NOMO-1 treated with DMSO at 0.1 percent for 48 hours (cell line): Measurements from ENCODE around the gene CCDC8.
"Not testable (repeated sequence)": the region's sequence is repeated elsewhere in the genome, so short reads cannot be mapped to it uniquely, and the experiment has no call there.

Source experiments
- DNase-seq: peaks from one replicate; lab custom pipeline; 2025; ENCODE audit not compliant: unreplicated experiment; lab: John Stamatoyannopoulos, UW

Gene CCDC8

DNA sequence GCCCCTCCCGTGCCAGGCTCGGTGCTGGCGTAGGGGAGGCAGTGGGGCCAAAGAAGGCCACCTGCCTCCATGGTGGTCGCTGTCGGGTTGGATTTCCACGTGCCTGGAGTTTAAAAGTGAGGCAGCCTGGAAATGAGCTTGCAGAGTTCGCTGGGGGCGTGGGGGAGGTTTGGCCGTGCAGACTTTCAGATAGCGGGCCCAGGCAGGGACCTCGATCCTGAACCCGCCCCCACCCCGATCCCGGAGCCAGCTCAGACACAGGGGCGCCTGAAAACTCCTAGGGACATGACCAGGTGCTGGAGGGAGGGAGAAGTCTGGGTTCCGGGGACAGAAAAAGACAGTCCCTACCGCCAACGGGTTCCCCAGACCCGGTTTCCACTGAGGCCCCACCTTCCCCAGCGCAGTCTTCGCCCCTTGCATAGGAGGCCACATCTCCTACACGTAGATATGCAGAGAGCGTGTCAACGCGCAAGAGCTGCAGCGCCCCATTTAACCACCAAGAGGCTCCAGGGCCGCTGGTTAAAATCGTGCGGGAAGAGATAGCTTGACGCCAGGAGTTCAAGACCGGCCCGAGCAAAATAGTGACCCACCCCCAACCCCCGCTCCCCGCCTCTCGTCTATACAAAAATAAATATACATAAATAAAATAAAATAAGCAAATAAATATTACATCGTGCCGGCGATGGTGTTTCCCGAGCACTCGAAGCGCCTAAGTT, 8.5 kb downstream of the CCDC8 start:
- DNase-seq, result no peak

DNA sequence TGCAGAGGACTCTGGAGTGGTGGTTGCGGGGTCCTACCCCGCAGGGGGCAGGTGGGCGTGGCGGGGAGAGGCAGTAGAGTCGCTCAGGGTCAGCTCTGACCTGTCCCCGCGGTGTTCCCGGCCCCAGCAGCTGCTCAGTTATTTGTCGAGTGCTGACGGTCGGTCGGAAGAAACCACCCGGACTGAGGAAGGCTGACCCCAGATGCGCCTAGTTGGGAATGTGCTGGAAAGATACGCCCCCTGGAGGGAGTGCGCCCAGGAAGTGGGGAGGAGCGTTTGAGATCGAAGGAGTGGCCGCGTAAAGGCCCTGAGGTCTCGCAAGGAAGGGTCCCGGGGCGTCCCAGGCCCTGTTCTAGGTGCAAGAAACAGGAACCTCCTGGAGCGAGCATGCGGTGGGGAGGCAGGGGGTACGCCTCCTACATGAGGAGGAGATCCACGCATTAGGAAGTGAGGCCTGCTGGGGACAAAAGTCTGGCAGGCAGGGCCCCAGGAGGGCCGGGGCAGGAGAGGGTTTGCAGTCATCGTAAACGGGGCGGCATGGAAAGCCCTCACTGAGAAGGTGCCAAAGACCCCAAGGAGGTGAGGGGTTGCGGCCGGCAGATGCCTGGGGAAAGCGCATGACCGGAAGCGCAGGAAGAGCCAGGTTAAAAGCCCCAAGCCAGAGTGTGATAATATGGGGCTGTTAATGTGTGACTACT, 9.2 kb downstream of the CCDC8 start:
- DNase-seq, result no peak

GRCh38 chr19:46402725-46403124, 10.6 kb downstream of the CCDC8 start:
- DNase-seq, result no peak

DNA sequence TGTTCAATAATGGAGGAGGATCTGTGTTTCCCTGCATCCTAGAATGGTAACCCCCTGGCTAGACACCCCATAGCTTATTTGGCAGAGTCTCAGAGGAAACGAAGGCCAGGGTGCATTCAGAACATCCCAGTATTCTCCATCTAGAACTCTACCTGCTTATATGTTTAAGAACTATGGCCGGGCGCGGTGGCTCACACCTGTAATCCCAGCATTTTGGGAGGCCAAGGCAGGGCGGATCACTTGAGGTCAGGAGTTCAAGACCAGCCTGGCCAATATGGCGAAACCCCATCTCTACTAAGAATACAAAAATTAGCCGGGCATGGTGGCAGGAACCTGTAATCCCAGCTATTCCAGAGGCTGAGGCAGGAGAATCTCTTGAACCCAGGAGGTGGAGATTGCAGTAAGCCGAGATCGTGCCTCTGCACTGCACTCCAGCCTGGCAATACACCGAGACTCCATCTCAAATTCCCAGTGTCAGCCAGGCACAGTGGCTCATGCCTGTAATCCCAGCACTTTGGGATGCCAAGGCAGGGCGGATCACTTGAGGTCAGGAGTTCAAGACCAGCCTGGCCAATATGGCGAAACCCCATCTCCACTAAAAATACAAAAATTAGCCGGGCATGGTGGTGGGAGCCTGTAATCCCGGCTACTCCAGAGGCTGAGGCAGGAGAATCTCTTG, 15.4 kb downstream of the CCDC8 start:
- not testable (repeated sequence) for DNase-seq

GRCh38 chr19:46394402-46394797, 19.0 kb downstream of the CCDC8 start:
- no peak for DNase-seq

GRCh38 chr19:46393456-46394401, 19.6 kb downstream of the CCDC8 start:
- DNase-seq, result no peak

GRCh38 chr19:46392837-46393236, 20.5 kb downstream of the CCDC8 start:
- DNase-seq, result no peak

GRCh38 chr19:46392252-46392801, 21.0 kb downstream of the CCDC8 start:
- DNase-seq, result no peak

DNA sequence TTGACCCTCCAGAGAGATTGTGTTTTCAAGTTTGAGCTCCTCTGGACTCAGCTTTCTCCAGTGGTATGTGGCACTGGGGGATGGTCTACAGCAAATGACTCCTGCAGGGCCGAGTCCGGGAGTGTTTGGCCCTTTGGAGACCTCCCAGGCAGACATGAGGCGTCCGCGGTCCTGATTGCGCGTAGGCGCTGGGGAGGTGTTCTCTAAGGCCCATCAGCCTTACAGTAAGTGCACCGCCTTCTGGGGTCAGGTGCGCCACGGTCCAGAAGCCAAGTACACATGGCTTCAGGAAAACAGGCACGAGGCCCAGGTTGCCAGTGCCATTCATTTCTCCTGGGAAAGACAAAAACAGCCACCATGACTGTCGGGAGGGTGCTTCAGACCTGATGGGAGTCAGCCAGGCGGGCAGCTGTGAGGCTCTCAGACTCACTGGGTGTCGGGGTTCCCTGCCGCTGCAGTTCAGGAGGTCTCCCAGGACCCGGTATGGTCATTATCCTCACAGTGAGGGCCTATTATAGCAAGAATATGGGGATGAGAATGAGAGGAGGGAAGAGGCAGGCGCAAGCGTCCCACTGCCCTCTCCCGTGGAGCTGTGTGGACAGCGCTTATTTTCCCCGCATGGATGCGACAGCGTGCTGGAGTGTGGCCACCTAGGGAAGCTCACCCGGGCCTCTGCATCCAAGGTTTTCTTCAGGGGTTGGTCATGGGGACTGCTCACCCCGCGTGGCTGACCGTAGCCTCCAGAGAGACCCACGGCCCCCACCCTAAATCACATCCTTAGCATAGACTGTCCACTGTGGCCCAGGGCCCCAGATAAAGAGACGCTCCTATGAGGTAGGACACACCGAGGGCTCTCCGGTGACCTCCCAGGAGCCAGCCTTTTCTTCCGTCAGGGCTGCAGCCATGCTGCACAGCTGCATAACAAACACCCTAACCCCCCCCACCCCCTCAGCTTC, 21.8 kb downstream of the CCDC8 start:
- DNase-seq, result no peak

GRCh38 chr19:46390866-46391265, 22.5 kb downstream of the CCDC8 start:
- DNase-seq, result no peak

DNA sequence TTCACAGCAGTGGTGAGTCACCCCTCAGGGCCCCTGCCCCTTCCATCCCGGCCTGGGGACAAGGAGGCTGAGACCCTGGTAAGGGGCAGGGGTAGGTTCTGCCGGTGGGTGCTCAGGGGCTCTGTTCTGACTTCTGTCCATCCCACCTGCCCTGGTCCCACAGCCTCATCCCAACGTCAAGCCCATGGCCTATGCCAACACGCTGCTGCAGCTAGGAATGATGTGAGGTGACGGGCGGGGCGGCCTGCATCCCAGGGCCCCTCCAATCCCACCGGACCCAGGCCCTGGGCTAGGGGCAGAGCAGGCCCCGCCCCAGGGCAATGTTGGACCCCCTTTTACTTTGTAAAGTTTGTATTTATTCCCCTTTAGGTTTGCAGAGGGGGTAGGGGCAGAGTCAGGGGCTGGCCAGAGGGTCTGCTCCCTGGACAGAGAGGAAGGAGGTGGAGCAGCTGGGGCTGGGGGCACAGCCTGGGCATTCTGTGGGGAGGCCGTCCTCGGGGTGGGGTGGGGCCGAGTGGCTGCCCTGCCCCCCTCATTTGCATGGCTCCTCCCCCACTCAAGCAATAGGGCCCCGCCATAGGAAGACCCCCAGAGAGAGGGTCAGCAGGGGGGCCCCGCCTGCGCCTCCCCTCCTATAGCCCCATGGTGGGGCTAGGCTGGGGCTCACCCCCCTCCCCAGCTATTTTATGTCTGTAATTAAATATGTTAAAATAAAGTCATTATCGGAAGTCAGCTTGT, 23.1 kb downstream of the CCDC8 start:
- DNase-seq, result no peak

DNA sequence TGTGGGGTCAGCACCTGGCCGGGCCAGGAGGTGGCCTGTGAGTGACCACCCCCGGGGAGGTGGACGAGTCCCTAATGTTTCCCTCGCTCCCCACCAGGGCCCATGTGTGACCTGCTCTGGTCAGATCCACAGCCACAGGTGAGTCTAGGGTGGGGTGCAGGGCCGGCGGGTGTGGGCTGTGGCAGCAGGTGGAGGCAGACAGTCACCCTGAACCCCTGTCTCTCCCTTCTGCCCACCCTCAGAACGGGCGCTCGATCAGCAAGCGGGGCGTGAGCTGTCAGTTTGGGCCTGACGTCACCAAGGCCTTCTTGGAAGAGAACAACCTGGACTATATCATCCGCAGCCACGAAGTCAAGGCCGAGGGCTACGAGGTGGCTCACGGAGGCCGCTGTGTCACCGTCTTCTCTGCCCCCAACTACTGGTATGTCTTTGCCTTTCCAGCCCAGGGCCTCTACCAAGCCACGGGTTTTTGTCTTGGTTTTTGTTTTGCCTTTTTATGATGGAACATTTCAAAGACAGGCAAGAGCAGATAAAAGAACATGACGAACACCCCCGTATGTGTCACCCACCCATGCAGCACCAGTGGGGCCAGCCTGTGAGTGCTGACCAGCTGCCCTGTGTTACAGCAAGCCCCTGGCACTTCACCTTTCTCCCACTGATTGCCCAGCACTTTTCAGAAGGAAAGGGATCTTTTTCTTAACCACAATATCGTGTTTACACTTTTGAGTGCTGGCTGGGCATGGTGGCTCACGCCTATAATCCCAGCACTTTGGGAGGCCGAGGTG, 24.9 kb downstream of the CCDC8 start:
- no peak for DNase-seq

DNA sequence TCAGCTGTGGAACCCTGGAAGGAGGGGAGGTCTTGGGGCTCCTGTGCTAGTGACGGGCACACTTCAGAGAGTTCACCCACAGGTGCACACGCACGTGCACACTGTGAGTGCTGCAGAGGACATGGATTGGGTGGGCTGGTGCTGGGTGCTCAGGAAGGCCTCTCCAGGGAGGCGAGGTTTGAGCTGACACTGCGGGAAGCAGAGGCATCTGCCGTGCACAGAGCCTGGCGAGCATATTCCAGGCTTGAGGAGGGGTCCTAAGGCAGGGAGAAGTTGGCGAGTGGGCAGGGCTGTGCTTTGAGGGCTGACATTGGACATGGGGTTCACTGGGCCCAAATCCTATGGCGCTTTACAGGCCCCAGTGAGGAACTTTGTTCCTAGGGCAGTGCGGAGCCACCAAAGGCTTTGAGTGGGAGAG, 25.6 kb downstream of the CCDC8 start:
- no peak for DNase-seq

DNA sequence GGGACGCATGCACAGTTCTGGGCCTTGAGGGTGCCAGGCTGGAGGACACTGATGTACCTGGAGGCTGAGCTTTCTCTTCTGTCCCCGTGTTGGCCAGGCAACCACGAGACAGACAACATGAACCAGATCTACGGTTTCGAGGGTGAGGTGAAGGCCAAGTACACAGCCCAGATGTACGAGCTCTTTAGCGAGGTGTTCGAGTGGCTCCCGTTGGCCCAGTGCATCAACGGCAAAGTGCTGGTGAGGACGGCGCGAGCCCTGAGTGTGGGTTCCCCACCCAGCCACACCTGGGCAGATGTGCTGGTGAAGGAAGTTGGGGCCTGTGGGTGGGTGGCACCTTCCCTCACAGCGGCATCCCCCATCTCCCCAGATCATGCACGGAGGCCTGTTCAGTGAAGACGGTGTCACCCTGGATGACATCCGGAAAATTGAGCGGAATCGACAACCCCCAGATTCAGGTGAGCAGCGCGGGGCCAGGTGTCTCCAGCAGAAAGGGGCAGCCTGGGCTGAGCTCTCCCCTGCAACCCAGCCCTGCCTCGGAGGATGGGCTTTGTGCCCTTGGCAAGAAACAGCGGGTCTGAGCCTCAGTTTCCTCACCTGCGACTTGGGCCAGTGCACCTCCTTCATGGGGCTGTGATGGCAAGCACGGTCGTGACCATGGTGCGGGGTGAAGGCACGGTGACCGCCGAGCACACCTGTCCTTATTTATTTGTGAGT, 26.2 kb downstream of the CCDC8 start:
- DNase-seq, result no peak

- DNase-seq, result no peak
Measured at GRCh38 chr19:46386151-46386550, 27.2 kb downstream of the CCDC8 start.

DNA sequence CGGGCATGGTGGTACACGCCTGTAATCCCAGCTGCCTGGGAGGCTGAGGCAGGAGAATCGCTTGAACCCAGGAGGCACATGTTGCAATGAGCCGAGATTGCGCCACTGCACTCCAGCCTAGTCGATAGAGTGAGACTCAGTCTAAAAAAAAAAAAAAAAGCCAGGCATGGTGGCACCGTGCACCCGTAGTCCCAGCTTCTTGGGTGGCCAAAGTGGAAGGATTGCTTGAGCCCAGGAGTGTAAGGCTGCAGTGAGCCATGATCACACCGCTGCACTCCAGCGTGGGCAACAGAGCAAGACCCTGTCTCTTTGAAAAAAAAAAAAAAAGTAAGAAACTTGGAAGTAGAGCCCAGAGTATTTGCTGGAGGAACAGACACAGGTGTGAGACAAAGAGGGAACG, 27.7 kb downstream of the CCDC8 start:
- no peak for DNase-seq

DNA sequence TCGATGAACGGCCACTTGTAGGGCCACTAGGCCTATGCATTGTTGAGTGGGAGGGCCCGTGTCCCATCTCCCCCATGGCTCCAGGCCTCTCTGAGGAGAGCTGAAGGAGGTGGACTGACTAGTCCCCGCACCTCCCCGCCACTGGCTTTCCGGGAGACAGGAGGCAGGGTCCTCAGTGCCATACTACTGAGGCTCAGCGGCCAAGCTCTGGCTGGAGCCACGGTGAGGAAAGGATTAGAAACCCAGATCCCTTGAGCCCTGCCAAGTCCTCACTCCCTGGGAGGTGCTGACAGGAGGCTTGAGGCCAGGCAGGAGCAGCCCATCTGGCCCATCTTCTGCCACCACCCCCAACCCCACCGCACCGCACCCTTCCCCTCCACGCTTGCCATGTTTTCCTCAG, 29.0 kb downstream of the CCDC8 start:
- no peak for DNase-seq

DNA sequence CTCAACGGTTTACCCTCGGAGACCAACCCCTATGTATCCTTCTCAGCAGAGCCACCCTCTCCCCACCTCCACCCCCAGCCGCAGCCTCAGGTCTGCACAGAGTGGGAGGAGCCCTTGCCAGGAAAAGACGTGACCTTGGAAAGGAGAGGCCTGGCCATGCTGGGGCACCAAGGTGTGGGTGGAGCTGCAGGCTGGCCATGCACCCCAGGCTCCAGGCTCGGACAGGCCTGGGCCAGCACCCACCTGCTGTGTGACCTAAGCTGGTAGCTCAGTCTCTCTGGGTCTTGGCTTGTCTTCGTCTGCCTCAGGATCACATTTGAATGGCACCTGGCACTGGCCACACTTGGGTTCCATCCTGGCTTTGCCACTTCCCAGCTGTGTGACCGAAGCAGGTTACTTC, 29.5 kb downstream of the CCDC8 start:
- DNase-seq, result no peak
